ENCODE results near the gene LTV1. TPM values are rescaled to one million over a fixed set of nuclear protein-coding genes. Genes with fewer than 3 reads are reported as not detected.

The LTV1 gene
- total RNA-seq, 6 experiments from 2014 or later: 5.7 to 15.1 (median 11.0) TPM

- H3K27me3 ChIP-seq: no peaks in the 10 kb centered on the region
- no peak overlapping the region for H3K4me3 ChIP-seq
- 87% methylated on average over 6 of the region's 6 CpGs for WGBS (ENCODE audit: insufficient coverage, low coverage, low lambda C conversion rate, missing lambda C conversion rate)
- no peak for DNase-seq
- no peak for ATAC-seq
- TF ChIP-seq CTCF (IDR thresholded peaks at IDR 0.05) (no peak), POLR2A (IDR thresholded peaks at IDR 0.05) (no peak)
- intact Hi-C loops (cut with DNase I): no loop called here
- no peak overlapping the region for H3K27ac ChIP-seq
- no peaks in the 10 kb centered on the region for H3K9me3 ChIP-seq
- peaks cover 0 to 13% (median 7%) of the 10 kb centered on the region in 4 donors for H3K4me1 ChIP-seq
- peaks cover 0 to 10% (median 5%) of the 10 kb centered on the region in 4 donors for H3K36me3 ChIP-seq
Measured at GRCh38 chr6:143840595-143841265, 2.4 kb upstream of the LTV1 start.

- ATAC-seq: peak; percentile 35 to 43 (median 42)
- Histone ChIP-seq H3K36me3 (peaks cover 0 to 27% (median 14%) of the 10 kb centered on the region in 4 donors), H3K27ac (peak overlapping the region; percentile 78 to 83 (median 78)), H3K27me3 (no peaks in the 10 kb centered on the region), H3K4me3 (peak overlapping the region; percentile 68 to 89 (median 87)), H3K4me1 (peaks cover 0 to 13% (median 7%) of the 10 kb centered on the region in 4 donors), H3K9me3 (no peaks in the 10 kb centered on the region)
- DNase-seq: no peak
- no peak for TF ChIP-seq CTCF (IDR thresholded peaks at IDR 0.05)
- TF ChIP-seq POLR2A (IDR thresholded peaks at IDR 0.05): no peak
- intact Hi-C loops (cut with DNase I): no loop called here
- WGBS (ENCODE audit: insufficient coverage, low coverage, low lambda C conversion rate, missing lambda C conversion rate): 29% methylated on average over 7 of the region's 7 CpGs
Measured at GRCh38 chr6:143842461-143842901, 657 bp upstream of the LTV1 start.

- intact Hi-C loops (cut with DNase I): no loop called here
- peaks cover 0 to 13% (median 7%) of the 10 kb centered on the region in 4 donors for H3K4me1 ChIP-seq
- TF ChIP-seq CTCF (IDR thresholded peaks at IDR 0.05) (no peak), POLR2A (IDR thresholded peaks at IDR 0.05) (no peak)
- 1% methylated on average over 8 of the region's 9 CpGs for WGBS (ENCODE audit: insufficient coverage, low coverage, low lambda C conversion rate, missing lambda C conversion rate)
- H3K27me3 ChIP-seq: no peaks in the 10 kb centered on the region
- H3K36me3 ChIP-seq: peaks cover 0 to 39% (median 21%) of the 10 kb centered on the region in 4 donors
- peak overlapping the region; percentile 68 to 89 (median 87) for H3K4me3 ChIP-seq
- ATAC-seq (peak in 1 of 4 donors; percentile 7), DNase-seq (no peak)
- H3K9me3 ChIP-seq: no peaks in the 10 kb centered on the region
- peak overlapping the region; percentile 46 to 78 (median 63) for H3K27ac ChIP-seq
Measured at GRCh38 chr6:143843677-143843999, 500 bp downstream of the LTV1 start.

- no peak for DNase-seq
Measured at GRCh38 chr6:143844006-143844405, 868 bp downstream of the LTV1 start.

More at GRCh38 chr6:143844006-143844405, 868 bp downstream of the LTV1 start:
- Histone ChIP-seq H3K27ac (peak overlapping the region in 2 of 3 donors; percentile 63 to 78), H3K27me3 (no peaks in the 10 kb centered on the region), H3K4me1 (peaks cover 0 to 13% (median 7%) of the 10 kb centered on the region in 4 donors), H3K36me3 (peaks cover 0 to 43% (median 24%) of the 10 kb centered on the region in 4 donors), H3K9me3 (no peaks in the 10 kb centered on the region), H3K4me3 (peak overlapping the region; percentile 68 to 89 (median 87))
- TF ChIP-seq POLR2A (IDR thresholded peaks at IDR 0.05) (no peak), CTCF (IDR thresholded peaks at IDR 0.05) (no peak)
- intact Hi-C loops (cut with DNase I): no loop called here
- ATAC-seq: no peak
- WGBS (ENCODE audit: insufficient coverage, low coverage, low lambda C conversion rate, missing lambda C conversion rate): 9% methylated on average over 4 of the region's 4 CpGs

All from right lobe of liver (tissue), 6 donors.